Osteoblast (primary cell): ENCODE results near the gene ATP5F1E. TPM values are rescaled to one million over a fixed set of nuclear protein-coding genes. Genes with fewer than 3 reads are reported as not detected.

Experiments used
- DNase-seq: peaks from one replicate; pipeline ENCODE4 v3.0.0; 2011; ENCODE audit warnings: low spot score, mixed read lengths; ENCODE audit not compliant: insufficient read length; ENCODE audit errors: missing footprints
- H2AFZ ChIP-seq: 2 replicates; pipeline ENCODE4 v1.6.0; 2011; ENCODE audit warnings: mild to moderate bottlenecking, low read length
- H3K27ac ChIP-seq: 2 replicates; pipeline ENCODE4 v1.5.1; 2011; ENCODE audit warnings: mild to moderate bottlenecking, low read depth, low read length, moderate library complexity
- H3K27me3 ChIP-seq: 2 replicates; pipeline ENCODE4 v1.6.0; 2012; ENCODE audit warnings: mild to moderate bottlenecking, control low read depth, inconsistent platforms, low read length, moderate library complexity; ENCODE audit not compliant: insufficient read depth
- H3K36me3 ChIP-seq: 2 replicates; pipeline ENCODE4 v1.5.1; 2011; ENCODE audit warnings: mild to moderate bottlenecking, low read length, control low read depth, moderate library complexity; ENCODE audit not compliant: insufficient read depth
- H3K4me1 ChIP-seq: 2 replicates; pipeline ENCODE4 v1.5.1; 2011; ENCODE audit warnings: mild to moderate bottlenecking, low read length, control low read depth, moderate library complexity; ENCODE audit not compliant: insufficient read depth
- H3K4me2 ChIP-seq: 2 replicates; pipeline ENCODE4 v1.6.0; 2011; ENCODE audit warnings: mild to moderate bottlenecking, low read length; ENCODE audit not compliant: insufficient read depth
- H3K4me3 ChIP-seq: fragments of 200-600 bp; sonication (generic); 3 replicates; pipeline ENCODE4 v1.5.1; 2012; ENCODE audit warnings: mild to moderate bottlenecking, low read length, inconsistent platforms; ENCODE audit not compliant: insufficient read depth
- H3K79me2 ChIP-seq: 2 replicates; pipeline ENCODE4 v1.6.0; 2012; ENCODE audit warnings: mild to moderate bottlenecking, low read length, control low read depth, inconsistent platforms; ENCODE audit not compliant: insufficient read depth
- H3K9me3 ChIP-seq: 2 replicates; pipeline ENCODE4 v1.5.1; 2011; ENCODE audit warnings: low read depth, low read length, control low read depth
- H4K20me1 ChIP-seq: 2 replicates; pipeline ENCODE4 v1.6.0; 2012; ENCODE audit warnings: mild to moderate bottlenecking, low read length, control low read depth; ENCODE audit not compliant: insufficient read depth
- CTCF ChIP-seq: IDR thresholded peaks from 2 replicates; pipeline ENCODE4 v1.5.1; 2011; ENCODE audit warnings: mild to moderate bottlenecking, low read depth, low read length, moderate library complexity; ENCODE audit errors: extremely low read depth
- total RNA-seq: library from RNA; depleted of rRNA; stranded (reverse); fragments of >200 nt; gene quantifications from 2 replicates; pipeline ENCODE4 v1.2.3, GENCODE V29; 2012

Gene ATP5F1E
- total RNA-seq, 1 donor, result 19.5 TPM

DNA sequence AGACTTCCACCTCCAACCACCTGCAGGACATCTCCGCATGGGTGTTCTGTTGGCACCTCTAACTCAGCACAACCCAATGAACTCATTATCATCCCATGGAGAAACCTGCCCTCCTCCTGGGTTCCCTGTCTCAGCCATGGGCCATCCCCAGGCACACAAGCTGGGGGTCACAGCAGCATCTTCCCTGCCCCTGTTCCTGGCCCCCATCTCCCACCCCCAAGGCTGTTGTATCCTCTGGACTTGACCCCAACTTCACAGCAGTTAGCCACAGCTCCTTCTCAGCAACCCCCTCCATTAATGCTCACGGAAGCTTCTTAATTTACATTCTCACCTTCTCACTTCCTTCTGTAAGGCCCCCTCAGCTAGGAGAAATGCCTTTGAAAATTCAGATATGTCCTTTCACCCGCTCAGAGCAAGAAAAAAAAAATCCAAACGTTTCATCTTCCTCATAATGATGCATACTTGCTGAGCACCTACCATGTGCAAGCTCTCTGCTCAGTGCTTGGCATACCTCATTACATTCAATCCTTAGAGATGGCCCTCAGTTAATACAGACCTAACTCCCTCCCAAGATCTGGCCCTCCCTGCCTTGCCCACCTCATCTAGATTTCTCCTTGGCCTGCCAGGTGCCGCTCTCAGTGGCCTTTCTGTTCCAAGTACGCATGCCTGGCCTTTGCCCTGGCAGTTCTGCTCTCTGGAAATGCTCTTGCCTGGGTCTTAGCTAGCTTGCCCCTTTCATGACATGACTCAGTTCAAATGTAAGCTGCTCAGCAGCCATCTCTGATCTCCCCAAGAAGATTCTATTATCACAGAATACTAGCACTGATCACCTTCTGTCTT is 53.6 kb downstream of the ATP5F1E start:
- no peak for TF ChIP-seq CTCF
- Histone ChIP-seq H3K4me3 (no peak overlapping the region), H3K36me3 (no peaks in the 10 kb centered on the region), H3K27ac (no peak overlapping the region), H3K79me2 (peaks cover 20% of the 10 kb centered on the region), H4K20me1 (peaks cover under 1% of the 10 kb centered on the region), H2AFZ (no peak overlapping the region), H3K9me3 (peaks cover 3% of the 10 kb centered on the region), H3K27me3 (no peaks in the 10 kb centered on the region), H3K4me2 (no peak overlapping the region), H3K4me1 (no peaks in the 10 kb centered on the region)
- DNase-seq, result no peak

DNA sequence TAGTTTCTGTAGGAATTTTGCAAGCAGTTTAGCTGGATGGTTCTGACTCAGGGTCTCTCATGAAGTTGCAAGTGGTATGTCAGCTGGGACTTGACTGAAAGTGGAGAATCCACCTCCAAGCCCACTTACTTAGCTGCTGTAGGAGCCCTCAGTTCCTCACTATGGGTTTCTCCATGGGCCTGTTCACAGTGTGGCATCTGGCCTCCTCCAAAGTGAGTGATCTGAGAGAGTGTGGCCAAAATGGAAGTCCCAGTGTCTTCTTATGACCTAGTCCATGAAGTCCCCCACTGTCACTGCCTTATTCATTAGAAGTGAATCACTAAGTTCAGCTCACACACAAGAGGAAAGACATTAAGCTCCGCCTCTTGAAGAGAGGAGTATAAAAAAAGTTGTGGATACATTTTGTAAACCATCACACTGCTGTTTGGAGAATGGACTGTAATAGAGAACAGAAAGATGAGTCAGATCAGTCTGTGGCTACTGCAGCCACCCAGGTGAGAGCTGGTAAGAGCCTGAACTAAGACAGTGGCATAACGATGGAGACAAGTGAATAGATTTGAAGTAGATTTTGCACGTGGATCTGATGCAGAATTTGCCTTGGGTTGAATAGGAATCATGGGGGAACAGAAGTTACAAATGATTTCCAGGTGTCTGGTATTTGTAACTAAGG is 55.9 kb downstream of the ATP5F1E start:
- DNase-seq, result no peak
- no peak overlapping the region for H3K27ac ChIP-seq
- H2AFZ ChIP-seq, result no peak overlapping the region
- TF ChIP-seq CTCF, result no peak
- no peak overlapping the region for H3K4me3 ChIP-seq
- H3K9me3 ChIP-seq, result peaks cover 3% of the 10 kb centered on the region
- no peaks in the 10 kb centered on the region for H3K36me3 ChIP-seq
- H3K4me2 ChIP-seq, result no peak overlapping the region
- no peaks in the 10 kb centered on the region for H3K4me1 ChIP-seq
- H3K79me2 ChIP-seq, result no peaks in the 10 kb centered on the region
- peaks cover 3% of the 10 kb centered on the region for H3K27me3 ChIP-seq
- H4K20me1 ChIP-seq, result no peaks in the 10 kb centered on the region

Other genes starting within 250 kb of the ATP5F1E start
- gene GNAS-AS1, start 181.4 kb downstream of the ATP5F1E start, total RNA-seq, result 0.72 and 1.5 TPM in 2 replicates
- gene GNAS, start 179.6 kb downstream of the ATP5F1E start, total RNA-seq, result 366 and 374 TPM in 2 replicates
- gene NELFCD, start 51.1 kb downstream of the ATP5F1E start, total RNA-seq, result 41.3 and 46.7 TPM in 2 replicates
- 223 and 264 TPM in 2 replicates for gene CTSZ, start 25.1 kb downstream of the ATP5F1E start, total RNA-seq
- gene TUBB1, start 12.9 kb downstream of the ATP5F1E start, total RNA-seq, result not detected in 2 replicates
- gene PRELID3B, start 10.5 kb upstream of the ATP5F1E start, total RNA-seq, result 68.4 and 72.2 TPM in 2 replicates
- gene ZNF831, start 131.5 kb upstream of the ATP5F1E start, total RNA-seq, result not detected in 2 replicates